HG02610 (cell line): ENCODE measurements around the gene MATN4.
"Not testable (repeated sequence)": the region's sequence is repeated elsewhere in the genome, so short reads cannot be mapped to it uniquely, and the experiment has no call there.

Experiments
- ATAC-seq: cut with Tn5 transposase; IDR thresholded peaks from one replicate; pipeline ENCODE4 v1.9.1; 2021; ENCODE audit warnings: mild to moderate bottlenecking, moderate library complexity; ENCODE audit not compliant: unreplicated experiment

Gene MATN4, protein sequence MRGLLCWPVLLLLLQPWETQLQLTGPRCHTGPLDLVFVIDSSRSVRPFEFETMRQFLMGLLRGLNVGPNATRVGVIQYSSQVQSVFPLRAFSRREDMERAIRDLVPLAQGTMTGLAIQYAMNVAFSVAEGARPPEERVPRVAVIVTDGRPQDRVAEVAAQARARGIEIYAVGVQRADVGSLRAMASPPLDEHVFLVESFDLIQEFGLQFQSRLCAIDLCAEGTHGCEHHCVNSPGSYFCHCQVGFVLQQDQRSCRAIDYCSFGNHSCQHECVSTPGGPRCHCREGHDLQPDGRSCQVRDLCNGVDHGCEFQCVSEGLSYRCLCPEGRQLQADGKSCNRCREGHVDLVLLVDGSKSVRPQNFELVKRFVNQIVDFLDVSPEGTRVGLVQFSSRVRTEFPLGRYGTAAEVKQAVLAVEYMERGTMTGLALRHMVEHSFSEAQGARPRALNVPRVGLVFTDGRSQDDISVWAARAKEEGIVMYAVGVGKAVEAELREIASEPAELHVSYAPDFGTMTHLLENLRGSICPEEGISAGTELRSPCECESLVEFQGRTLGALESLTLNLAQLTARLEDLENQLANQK

DNA sequence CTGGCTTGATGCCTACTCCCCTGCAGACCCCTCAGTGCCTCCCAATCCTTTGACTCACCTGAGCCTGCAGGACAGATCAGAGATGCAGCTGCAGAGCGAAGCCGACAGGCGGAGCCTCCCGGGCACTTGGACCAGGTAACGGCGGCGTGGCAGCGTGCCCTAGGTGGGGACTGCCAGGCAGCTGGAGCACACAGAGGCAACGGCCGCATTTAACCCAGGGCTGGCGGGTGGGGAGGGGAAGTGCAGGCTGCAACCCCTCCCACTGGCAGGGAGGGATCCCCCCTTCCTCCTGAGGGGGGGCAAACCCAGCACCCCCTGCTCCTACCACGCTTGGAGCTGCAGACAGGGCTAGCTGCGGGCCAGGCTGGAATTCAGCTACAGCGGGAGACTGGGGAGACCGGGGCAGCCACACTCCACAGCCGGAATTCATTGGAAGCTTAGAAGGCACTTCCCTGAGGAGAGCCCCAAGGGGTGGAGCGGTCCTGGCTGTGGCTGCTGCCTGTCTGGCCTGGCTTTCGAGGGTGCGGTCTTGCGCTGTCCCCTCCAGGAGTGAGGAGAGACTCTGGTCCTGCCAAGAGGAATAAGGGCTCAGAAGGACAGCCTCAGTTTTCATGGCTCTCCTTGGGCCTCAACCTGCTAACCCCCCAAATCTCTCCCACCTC lies at the start of gene MATN4:
Gene MATN4 (minus strand): TSS at position 183 of the 662 bp plus-strand sequence. CDS start 2,717 bp downstream, outside the sequence.
- no peak for ATAC-seq

DNA sequence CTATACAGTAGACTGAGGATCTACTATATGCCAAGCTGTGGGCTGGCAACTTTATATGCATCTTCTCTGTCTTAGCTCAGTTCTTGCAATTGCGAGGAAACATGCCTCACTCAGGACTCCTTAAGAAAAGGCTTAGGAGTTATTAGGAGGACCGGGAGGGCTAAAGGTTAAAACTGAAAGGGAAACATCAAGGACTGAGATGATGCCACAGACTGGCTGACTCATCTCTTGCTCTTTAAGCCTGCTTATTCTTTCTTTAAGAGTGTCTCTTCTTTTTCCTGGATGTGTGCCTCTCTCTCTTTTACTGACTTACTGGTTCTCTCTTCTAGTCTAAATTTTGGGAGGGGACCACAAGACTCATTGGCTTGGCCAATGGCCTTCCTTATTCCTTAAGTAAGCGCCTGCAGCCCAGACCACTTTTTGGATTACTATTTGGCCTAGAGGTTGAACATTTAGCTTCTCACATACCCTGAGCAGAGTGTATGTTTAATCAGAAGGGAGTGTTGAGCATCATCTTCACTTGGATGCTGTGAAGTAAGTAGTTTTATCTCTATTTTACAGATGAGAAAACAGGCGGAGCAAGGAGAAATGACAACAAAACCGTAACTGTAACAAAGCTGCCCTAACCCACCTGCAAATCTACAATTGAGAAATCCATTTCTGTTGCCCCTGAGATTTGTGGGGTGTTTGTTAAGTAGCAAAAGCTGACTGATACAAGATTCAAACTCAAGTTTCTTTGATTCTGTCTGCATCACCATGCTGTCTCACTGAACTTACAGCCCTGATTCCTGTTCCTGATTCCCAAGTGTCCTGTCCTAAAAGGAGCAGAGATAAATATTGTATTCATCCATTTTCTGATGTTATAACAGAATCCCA lies 47.3 kb upstream of the MATN4 start:
- ATAC-seq = no peak

DNA sequence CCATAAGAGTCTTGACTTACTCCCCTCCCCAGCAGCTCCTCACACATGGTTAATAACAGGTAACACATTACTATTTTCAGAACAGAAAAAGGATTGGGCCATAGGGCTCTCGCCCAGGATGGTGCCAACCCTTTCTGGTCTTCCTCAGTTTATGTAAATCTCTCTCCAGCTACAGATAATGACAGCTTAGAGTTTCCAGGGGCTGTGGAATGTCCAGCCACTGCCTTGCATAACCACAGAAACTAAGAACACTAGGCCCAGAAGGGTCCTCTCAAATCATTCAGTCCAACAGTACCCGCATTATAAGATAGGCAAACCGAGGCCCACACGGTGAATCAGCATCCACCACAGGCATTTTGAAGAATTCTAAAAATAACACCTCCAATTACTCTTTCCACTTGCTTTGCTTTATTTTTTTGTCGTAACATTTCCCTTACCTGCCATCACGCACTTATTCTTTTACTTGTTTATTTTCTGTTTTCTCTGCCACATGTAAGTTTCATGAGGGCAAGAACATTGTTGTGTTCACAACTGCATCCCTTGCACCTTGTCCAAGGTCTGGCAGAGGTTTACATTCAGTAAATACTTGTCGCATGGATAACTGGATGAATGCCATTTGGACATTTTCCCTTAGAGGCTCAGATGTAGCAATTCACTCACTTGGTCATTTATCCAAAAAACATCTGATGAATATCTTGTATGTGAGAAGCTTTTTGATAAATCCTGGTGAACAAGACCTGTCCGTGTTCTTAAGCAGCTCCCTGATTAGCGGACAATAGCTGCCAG lies 46.5 kb upstream of the MATN4 start:
- no peak for ATAC-seq

DNA sequence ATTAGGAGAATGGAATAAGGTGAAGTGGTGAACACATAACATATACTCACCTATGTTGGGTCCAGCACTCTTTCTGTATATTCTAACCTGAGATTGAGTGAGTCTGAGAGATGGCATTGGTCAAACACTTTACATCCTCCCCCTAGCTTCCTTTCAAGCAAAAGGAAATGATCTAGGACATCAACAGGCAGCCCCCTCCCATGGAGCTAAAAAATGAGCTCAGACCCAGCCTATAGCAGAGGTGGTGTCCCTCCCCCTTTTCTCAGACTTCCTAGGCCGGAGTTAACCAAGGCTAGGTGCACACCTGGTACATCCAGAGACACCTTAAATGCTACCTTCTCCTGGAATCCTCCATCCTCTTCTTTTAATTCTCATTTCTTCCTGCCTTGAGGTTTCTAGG lies 45.6 kb upstream of the MATN4 start:
- ATAC-seq = no peak

DNA sequence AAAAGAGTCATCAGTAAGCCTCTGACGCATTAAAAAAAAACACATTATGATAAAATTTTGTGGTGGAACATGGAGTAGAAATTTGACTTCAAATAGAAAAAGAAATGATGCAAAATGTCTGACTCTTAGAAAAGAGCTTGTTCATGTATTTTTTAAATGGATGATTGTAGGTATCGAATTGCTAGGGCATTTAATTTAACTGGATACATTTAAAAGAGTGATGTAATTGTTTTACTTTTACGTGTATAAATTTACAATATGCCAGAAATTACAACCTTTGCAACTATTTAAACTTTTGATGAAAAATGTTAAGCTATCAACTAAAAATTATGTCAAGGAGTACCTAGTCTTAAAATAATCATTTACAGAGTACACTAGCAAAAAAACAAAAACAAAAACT lies 44.6 kb upstream of the MATN4 start:
- no peak for ATAC-seq

DNA sequence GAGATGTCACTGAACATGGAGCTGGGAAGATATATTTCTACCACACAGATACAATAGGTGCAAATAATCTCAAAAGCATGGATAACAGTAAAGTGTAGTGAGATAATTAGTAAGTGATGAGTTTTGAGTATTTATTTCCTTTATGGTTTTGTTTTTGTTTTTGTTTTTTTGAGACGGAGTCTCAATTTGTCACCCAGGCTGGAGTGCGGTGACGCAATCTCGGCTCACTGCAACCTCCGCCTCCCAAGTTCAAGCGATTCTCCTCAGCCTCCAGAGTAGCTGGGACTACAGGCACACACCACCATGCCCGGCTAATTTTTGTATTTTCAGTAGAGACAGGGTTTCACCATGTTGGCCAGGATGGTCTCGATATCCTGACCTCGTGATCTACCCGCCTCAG lies 42.7 kb upstream of the MATN4 start:
- not testable (repeated sequence) for ATAC-seq

DNA sequence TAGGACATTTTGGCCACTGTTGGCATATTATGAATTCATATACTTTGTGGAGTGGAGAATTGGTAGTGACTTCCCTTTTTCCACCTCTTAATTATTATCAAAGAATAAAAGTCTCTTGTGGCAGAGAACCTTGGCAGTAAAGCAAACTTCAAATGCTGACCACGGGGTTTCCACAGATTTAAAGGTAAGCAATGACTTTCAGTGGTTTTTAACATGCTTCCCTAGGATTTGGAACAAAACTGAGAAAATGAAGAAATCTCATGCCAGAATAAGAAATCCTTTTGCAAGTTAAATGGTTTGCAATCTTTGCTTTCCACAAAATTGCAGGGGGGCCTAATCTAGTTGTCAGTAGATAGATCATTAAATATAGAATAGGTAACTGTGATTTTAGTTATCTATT lies 42.1 kb upstream of the MATN4 start:
- ATAC-seq = no peak

DNA sequence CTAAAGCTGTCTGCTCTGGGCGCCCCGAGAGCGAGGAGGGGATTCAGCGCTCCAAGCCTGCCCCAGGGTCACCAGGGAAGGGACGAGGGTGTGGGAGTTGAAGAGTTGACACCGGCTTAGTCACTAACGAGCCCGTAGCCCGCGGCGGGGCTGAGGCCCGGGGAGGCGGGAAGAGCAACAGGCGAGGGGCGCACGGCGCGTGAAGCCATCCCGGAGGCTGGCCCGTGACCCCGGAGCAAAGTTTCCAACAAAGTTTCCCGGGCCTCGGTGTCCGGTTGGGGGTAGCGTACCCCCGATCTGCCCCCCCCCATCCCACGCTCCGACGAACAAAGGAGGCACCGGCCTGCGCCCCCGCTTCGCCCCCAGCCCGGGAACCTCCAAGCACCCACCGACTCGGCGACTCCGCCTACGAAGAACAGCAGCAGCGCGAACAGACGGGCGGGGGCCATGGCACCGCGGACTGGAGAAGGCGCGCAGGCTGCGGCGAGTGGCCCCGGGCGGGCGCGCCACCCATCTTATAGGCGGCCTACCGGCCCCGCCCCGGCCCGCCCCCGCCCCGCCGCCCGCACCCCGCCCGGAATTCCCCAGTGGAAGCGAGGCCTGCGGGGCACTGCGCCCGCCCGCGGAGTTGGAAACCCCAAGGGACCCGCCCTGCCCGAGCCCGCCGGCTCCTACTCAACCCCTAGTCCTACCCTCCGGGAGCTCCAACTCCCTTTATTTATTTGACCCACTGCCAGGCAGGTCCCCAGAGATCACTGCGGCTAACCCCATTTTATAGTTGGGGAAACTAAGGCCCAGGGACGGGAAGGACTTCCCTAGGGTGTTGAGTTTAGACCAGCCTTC lies 40.1 kb upstream of the MATN4 start, which contains the start of gene SDC4:
Gene SDC4 (minus strand): TSS at position 489 of the 843 bp plus-strand sequence. CDS start 40 bp downstream, at position 449.
- no peak for ATAC-seq

DNA sequence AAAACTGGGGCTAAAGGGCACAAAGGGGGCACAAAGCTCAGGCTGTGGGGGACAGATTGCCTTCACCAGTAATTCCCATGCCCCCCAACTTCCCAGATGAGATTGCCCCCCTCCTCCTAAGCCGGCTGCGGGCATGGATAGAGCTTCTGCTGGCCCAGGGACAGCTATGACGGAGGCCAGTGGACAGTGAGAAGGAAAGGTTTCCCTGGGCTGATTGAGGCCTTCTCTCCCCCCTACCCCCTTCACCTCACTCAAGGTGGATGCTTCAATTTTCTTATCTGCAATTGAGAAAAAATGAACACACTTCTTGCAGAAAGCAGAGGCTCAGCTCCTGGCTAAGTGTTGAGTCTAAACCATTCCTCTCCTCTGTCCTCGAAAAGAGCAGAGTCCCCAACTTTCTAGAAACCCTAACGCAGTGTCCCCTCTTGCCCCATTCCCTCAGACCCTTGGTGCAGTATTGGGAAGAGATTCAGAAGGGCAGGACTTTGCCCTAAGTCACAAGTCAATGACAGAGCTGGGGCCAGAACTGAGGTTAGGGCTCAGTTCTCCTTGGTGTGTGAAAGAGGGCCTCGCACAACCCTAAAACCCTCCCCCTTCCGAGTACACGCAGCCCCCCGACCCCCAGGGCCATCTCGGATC lies 39.3 kb upstream of the MATN4 start:
- ATAC-seq = no peak

DNA sequence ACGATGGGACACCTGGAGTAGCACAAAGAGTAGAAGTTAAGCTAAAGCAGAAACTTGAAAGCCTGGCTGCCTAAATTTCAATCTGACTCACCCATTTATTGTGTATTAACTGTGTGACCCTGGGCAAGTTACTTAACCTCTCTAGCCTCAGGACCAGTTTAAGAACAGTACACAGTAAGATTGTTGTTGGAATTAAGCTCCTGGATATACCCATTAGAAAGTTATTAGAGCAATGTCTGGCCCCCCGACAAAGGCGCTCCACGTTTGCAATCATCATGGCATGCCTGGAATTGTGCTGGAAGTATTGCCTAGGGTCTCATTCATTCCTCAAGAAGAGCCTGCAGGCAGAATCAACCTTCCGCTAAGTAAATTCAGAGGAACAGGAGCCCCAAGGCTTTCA lies 38.8 kb upstream of the MATN4 start:
- ATAC-seq = no peak

DNA sequence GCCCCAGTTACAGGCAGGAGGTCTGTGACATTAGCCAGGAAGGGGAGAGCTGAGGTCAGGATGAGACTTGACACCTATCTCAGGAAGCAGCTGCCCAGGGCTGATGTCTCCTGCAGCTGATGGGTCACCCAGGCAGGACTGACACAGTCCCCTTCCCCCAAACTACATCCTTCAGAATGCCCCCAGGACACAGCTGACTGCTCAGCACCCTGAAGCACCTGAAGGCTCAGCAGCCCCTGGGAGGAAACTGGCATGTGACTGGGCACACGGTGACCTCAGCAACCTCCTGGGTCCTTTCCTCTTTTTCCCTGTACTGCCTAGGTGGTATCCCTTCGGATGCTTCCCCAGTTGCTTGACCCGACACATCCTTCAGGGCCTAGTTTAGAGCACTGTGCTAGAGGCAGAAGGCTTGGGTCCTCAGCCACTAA lies 38.2 kb upstream of the MATN4 start:
- ATAC-seq = no peak

DNA sequence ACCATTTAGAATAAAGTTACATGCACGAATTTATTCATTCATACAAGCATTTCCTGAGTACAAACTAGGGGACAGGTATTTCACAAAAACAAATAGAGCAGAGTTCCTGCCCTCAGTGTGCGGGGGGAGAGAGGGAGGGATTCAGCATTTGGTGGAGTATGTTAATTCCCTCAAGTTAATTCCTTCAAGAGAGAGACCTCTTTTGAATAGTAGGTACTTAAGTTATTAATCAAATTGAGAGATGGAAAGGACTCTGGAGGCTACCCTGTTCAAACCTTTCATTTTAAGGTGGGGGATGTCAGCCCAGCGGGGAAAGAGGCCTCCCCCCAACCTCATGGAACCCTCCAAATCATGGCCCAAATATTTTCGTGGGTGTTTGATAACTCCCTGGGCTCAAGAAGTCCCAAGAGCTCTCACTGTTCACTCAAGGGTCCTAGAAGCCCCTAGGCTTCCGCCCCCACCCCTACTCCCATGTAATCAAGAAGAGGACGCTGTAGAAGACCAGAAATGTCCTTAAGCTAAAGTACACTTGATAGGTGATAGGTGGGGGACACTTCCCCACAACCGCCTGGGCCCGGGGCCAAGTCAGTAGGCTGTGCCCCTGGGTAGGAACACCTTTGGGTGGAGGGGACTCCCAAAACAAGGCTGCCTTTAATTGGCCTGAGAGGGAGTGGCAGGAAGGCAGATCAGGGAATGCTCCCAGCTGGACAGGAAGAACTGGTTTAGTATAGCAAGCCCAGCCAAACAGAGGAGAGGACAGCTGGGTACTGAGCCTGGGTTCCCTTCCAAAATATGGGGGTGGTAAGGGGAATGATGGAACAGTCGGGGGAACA lies 37.2 kb upstream of the MATN4 start:
- no peak for ATAC-seq

DNA sequence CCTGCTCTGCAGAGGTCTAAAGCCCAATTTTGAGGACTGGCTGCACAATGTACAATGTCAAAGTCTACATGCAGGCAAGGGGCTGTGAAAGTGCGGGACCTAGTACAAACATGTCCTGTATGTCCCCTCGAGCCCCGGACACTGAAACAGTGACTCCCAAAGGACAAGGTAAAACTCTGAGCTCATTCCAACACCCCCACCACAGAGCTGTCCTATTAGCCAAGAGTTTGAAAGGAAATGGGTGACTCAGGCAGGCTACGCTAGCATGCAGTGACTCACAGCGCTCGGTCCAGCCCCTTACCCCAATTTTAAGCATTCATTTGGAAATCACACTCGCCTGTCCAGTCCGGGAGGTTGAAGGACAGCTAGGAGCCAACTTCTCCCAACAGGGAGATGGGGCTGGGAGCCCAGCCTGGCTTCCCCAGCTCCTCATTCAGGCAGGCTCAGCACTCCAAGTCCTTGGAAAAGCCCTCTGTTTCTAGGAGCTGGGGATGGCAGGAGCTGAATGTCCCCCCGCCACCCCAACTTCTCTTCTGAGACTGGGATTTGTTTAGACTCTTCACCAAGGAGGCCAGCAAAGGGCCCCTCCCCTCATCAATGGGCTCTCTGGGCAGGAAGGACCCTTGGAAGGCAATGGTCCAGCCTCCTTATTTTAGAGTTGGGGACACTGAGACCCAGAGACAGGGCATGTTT lies 36.2 kb upstream of the MATN4 start:
- ATAC-seq = no peak

DNA sequence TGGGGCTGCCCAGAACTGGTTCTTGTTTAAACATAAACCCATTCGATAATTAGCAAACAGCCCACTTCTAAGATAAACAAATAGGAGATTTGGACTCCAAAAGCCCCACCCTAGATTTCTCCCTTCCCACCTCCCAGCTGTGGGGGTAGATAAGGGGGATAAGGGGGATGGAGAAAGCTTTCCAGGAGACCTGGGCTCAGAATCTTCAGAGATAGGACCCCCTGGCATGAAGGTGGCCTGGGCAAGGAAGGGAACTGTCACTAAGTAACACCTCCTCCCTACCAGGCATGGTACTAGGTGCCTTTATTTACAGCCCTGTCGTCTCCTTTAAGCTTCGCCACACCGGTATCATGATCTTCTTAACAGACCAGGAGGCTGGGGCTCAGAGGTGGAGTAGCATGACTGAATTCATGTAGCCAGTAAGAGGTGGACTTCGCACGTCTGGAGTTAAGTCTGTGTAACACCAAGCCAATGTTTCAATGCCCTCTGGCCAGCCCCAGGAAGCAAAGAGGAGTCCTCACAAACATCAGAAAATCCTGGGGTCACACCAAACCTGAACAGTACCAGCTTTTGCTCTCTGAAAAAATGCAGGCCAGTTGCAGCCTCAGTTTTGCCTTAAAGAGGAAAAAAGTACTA lies 35.6 kb upstream of the MATN4 start:
- no peak for ATAC-seq

DNA sequence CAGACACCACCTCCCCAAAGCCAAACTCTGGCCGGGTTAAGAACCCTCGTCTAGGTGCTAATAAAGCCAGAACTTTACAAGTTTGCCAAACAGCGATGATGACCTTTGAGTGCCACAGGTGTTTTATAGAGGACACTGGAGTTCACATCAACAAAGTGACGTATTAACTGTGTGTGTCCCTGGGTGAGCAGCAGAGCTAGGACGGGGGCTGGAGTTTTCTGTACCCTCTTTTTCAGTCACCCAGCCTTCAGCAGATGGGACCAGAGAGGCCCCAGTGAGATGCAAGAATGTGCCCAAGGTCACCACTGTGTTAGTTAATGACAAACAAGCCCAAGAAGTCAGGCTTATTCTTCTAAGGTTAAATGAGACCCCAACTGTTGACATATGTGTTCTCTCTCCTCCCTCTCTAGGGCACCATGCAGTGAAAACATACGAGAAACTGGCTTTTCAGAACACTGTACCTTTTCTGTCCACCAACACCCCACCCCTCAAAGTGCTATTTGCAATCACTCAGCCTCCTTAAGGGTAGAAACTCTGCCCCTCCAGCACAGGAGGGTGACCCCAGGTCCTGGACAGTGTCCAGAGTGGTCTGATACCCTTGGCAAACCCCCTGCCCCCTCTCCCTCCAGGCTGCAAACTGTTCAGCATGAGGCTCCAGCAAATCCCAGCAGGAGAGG lies 34.9 kb upstream of the MATN4 start:
- no peak for ATAC-seq
